K562 (cell line): Measurements from ENCODE around the gene ZNF107.

ENCODE experiments used
- BRCA1 ChIP-seq, 2 experiments: fragments of 450-650 bp in 1 of 2; sonication (generic) in 1 of 2; formaldehyde crosslinking in 1 of 2; IDR thresholded peaks; 2 replicates each; pipeline versions ENCODE4 v1.5.0 to v1.6.1; 2017 to 2020; ENCODE audit warnings: mild to moderate bottlenecking in 1 of 2, missing genetic modification reagents in 1 of 2
- CTCF ChIP-seq, 3 experiments: IDR thresholded peaks in 2 of 3; conservative IDR thresholded peaks in 1 of 3; 2 replicates each; pipeline ENCODE4 v1.5.1; 2011 to 2012; ENCODE audit warnings: low read length in 3 of 3, mild to moderate bottlenecking in 3 of 3, control low read depth in 2 of 3, improper control_type of control experiment in 1 of 3, inconsistent platforms in 1 of 3, low read depth in 1 of 3, mixed read lengths in 1 of 3, moderate library complexity in 1 of 3; ENCODE audit not compliant: insufficient read depth in 2 of 3
- HNRNPUL1 ChIP-seq: fragments of 200-400 bp; formaldehyde crosslinking; IDR thresholded peaks from 2 replicates; pipeline ENCODE4 v1.6.1; 2017; ENCODE audit warnings: low read length
- NCOR1 ChIP-seq: fragments of 450-650 bp; IDR thresholded peaks from 2 replicates; pipeline ENCODE4 v1.6.1; 2016; ENCODE audit warnings: mild to moderate bottlenecking, moderate library complexity
- NFIC ChIP-seq: fragments of 450-650 bp; IDR thresholded peaks from 2 replicates; pipeline ENCODE4 v1.6.1; 2017; ENCODE audit warnings: mild to moderate bottlenecking, inconsistent platforms
- RBM15 ChIP-seq: fragments of 200-400 bp; formaldehyde crosslinking; IDR thresholded peaks from 2 replicates; pipeline ENCODE4 v1.6.1; 2018; ENCODE audit warnings: mild to moderate bottlenecking, low read length, moderate library complexity; ENCODE audit not compliant: insufficient read depth
- RNF2 ChIP-seq: sonication (generic); IDR thresholded peaks from 2 replicates; pipeline ENCODE4 v1.6.1; 2016
- TEAD1 ChIP-seq, 2 experiments: fragments of 450-650 bp in 1 of 2; sonication (generic) in 1 of 2; formaldehyde crosslinking; IDR thresholded peaks; 2 replicates each; pipeline versions ENCODE4 v1.4.0 to v1.8.0; 2020 to 2022; ENCODE audit warnings: mild to moderate bottlenecking in 2 of 2, missing genetic modification reagents in 1 of 2
- ZNF184 ChIP-seq: sonication (generic); formaldehyde crosslinking; IDR thresholded peaks from 2 replicates; pipeline ENCODE4 v1.5.0; 2020; ENCODE audit warnings: missing genetic modification reagents
- ZNF217 ChIP-seq: sonication (generic); formaldehyde crosslinking; IDR thresholded peaks from 2 replicates; pipeline ENCODE4 v1.8.0; 2022; ENCODE audit warnings: mild to moderate bottlenecking, missing genetic modification reagents
- TF ChIP-seq, protein P1 (sequence below): fragments of 450-650 bp; IDR thresholded peaks from 2 replicates; pipeline ENCODE4 v1.7.1; 2018; ENCODE audit warnings: mild to moderate bottlenecking, low read depth; ENCODE audit not compliant: partially characterized antibody

GRCh38 chr7:64628721-64629120 is 37.2 kb upstream of the ZNF107 start:
- TF ChIP-seq HNRNPUL1, result no peak
- TF ChIP-seq TEAD1 (CRISPR knock-in tag; IDR thresholded peaks at IDR 0.05), result no peak
- no peak for TF ChIP-seq NFIC
- TF ChIP-seq ZNF184 (CRISPR knock-in tag), result no peak
- no peak for TF ChIP-seq RBM15
- TF ChIP-seq CTCF (IDR thresholded peaks at IDR 0.05 in 2 of 3, conservative IDR thresholded peaks at IDR 0.05 in 1 of 3; ENCODE audit: insufficient read depth in 2 of 3, low read depth in 1 of 3, low read length in 3 of 3), result no peak
- no peak for TF ChIP-seq ZNF217 (CRISPR knock-in tag)
- no peak for TF ChIP-seq BRCA1 (IDR thresholded peaks at IDR 0.05)
- TF ChIP-seq BRCA1 (CRISPR knock-in tag; IDR thresholded peaks at IDR 0.05), result no peak
- TF ChIP-seq, protein P1, sequence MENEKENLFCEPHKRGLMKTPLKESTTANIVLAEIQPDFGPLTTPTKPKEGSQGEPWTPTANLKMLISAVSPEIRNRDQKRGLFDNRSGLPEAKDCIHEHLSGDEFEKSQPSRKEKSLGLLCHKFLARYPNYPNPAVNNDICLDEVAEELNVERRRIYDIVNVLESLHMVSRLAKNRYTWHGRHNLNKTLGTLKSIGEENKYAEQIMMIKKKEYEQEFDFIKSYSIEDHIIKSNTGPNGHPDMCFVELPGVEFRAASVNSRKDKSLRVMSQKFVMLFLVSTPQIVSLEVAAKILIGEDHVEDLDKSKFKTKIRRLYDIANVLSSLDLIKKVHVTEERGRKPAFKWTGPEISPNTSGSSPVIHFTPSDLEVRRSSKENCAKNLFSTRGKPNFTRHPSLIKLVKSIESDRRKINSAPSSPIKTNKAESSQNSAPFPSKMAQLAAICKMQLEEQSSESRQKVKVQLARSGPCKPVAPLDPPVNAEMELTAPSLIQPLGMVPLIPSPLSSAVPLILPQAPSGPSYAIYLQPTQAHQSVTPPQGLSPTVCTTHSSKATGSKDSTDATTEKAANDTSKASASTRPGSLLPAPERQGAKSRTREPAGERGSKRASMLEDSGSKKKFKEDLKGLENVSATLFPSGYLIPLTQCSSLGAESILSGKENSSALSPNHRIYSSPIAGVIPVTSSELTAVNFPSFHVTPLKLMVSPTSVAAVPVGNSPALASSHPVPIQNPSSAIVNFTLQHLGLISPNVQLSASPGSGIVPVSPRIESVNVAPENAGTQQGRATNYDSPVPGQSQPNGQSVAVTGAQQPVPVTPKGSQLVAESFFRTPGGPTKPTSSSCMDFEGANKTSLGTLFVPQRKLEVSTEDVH, result no peak
- TF ChIP-seq NCOR1, result no peak
- TF ChIP-seq RNF2, result no peak
